ENCODE results near the gene STX12. TPM values are rescaled to one million over a fixed set of nuclear protein-coding genes. Genes with fewer than 3 reads are reported as not detected.

Gene STX12
- total RNA-seq, 1 experiment from 2014 or later = 9.9 TPM

DNA sequence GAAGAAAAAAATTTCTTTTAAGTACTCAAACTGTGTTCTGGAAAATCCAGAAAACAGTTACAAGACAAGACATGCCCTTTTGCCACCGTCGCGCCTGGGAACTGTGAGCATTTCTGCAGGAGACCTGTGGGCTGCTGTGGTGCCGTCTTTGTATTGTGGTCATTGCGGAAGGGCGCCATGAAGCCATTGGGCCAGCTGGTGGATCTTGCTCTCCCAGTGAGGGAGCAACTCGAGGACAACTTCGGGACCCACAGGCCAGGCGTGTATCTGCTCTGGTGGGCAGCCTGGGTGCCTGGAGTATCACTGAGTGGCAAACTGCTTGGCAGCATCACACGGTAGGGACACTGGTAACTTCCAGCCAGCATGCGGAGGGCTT, 95.5 kb downstream of the STX12 start:
- no CpG with 5 or more reads among the region's 11 CpGs for WGBS (ENCODE audit: extremely low coverage, insufficient read length, low lambda C conversion rate)
- Histone ChIP-seq H3K79me1 (ENCODE audit: insufficient read depth, low read depth, low read length, poor library complexity, severe bottlenecking) (no peaks in the 10 kb centered on the region), H2BK15ac (ENCODE audit: low read depth, low read length) (no peak overlapping the region), H4K5ac (ENCODE audit: insufficient read length, low read depth, low read length) (no peak overlapping the region), H2AFZ (ENCODE audit: low read length) (no peak overlapping the region), H3K14ac (ENCODE audit: insufficient read depth, low read length) (no peak overlapping the region), H2BK12ac (ENCODE audit: insufficient read length, low read depth, low read length) (no peak overlapping the region), H3K4ac (ENCODE audit: low read depth, low read length) (no peak overlapping the region), H4K91ac (ENCODE audit: insufficient read length, low read depth, low read length) (no peak overlapping the region), H3K18ac (ENCODE audit: insufficient read length, low read depth, low read length) (no peak overlapping the region), H3K27me3 (ENCODE audit: insufficient read depth, low read length) (no peaks in the 10 kb centered on the region), H3K23me2 (ENCODE audit: insufficient read length, low read depth, low read length, poor library complexity, severe bottlenecking) (peaks cover 6% of the 10 kb centered on the region), H4K8ac (replicated peaks; ENCODE audit: insufficient read length, low read depth, low read length) (no peak overlapping the region), H2BK20ac (ENCODE audit: low read depth, low read length, poor library complexity, severe bottlenecking) (no peak overlapping the region), H2BK5ac (ENCODE audit: insufficient read length, low read length) (no peak overlapping the region), H2AK5ac (ENCODE audit: insufficient read length, low read length) (no peak overlapping the region), H3K4me2 (ENCODE audit: insufficient read depth, insufficient read length, low read length) (no peak overlapping the region), H4K20me1 (ENCODE audit: control insufficient read depth, insufficient read depth, insufficient read length) (no peaks in the 10 kb centered on the region), H3K9me3 (ENCODE audit: control insufficient read depth, low read depth, low read length) (no peaks in the 10 kb centered on the region), H3K79me2 (ENCODE audit: insufficient read depth, low read length) (no peaks in the 10 kb centered on the region), H3K9ac (ENCODE audit: extremely low read depth, insufficient read length, low read length) (no peak overlapping the region), H3K4me1 (ENCODE audit: insufficient read depth, low read length) (no peaks in the 10 kb centered on the region; the same call in 1 of the 2 replicates), H2BK120ac (ENCODE audit: low read depth, low read length, poor library complexity, severe bottlenecking) (no peak overlapping the region), H3K23ac (ENCODE audit: insufficient read length, low read depth, low read length) (no peak overlapping the region), H3K27ac (ENCODE audit: insufficient read length, low read depth, low read length) (no peak overlapping the region), H3T11ph (ENCODE audit: low read length) (no peak overlapping the region), H3K56ac (ENCODE audit: insufficient read length, low read depth, low read length) (no peak overlapping the region)
- Mint-ChIP-seq H3K9me3 (no peaks in the 10 kb centered on the region), H3K27me3 (ENCODE audit: low read depth) (no peaks in the 10 kb centered on the region), H3K27ac (no peak overlapping the region), H3K4me3 (no peak overlapping the region), H3K36me3 (ENCODE audit: insufficient read depth in 1 of 3, low read depth in 3 of 3) (no peaks in the 10 kb centered on the region), H3K4me1 (peaks cover 10 to 12% of the 10 kb centered on the region in 2 experiments)
- TF ChIP-seq, protein P1, sequence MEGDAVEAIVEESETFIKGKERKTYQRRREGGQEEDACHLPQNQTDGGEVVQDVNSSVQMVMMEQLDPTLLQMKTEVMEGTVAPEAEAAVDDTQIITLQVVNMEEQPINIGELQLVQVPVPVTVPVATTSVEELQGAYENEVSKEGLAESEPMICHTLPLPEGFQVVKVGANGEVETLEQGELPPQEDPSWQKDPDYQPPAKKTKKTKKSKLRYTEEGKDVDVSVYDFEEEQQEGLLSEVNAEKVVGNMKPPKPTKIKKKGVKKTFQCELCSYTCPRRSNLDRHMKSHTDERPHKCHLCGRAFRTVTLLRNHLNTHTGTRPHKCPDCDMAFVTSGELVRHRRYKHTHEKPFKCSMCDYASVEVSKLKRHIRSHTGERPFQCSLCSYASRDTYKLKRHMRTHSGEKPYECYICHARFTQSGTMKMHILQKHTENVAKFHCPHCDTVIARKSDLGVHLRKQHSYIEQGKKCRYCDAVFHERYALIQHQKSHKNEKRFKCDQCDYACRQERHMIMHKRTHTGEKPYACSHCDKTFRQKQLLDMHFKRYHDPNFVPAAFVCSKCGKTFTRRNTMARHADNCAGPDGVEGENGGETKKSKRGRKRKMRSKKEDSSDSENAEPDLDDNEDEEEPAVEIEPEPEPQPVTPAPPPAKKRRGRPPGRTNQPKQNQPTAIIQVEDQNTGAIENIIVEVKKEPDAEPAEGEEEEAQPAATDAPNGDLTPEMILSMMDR (conservative IDR thresholded peaks at IDR 0.05) = no peak
- DNase-seq = no peak
